Stimulated activated CD8-positive, alpha-beta memory T cell treated with anti-CD3 and anti-CD28 coated beads, Interleukin-7, amount 100 ng/mL, for 48 hours (primary cell): ENCODE measurements around the gene PTH2R.
"Not testable (repeated sequence)": the region's sequence is repeated elsewhere in the genome, so short reads cannot be mapped to it uniquely, and the experiment has no call there.

ENCODE experiments used
- DNase-seq, 2 donors: peaks; one replicate each; pipeline ENCODE4 v3.0.0-alpha.2; 2020; ENCODE audit warnings: low read depth in 1 of 2; ENCODE audit errors: extremely low read depth in 1 of 2

Gene PTH2R

DNA sequence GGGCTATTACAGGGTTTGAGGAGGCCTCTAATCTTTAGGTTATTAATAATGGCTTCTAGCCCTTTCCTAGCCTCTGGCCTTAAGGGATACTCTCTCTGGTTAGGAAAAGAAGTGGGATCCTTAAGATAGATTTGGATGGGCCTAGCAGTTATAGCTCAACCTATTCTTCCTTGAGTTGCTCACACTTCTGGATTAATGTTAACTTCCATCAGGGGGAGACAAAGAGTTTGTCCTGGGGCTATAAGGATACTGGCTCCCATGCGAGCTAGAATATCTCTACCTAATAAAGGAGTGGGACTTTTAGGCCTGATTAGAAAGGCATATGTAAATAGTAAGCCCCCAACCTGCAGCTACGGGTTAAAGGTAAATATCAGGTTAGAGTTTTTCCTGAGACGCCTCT, 14.3 kb upstream of the PTH2R start:
- DNase-seq = no peak

DNA sequence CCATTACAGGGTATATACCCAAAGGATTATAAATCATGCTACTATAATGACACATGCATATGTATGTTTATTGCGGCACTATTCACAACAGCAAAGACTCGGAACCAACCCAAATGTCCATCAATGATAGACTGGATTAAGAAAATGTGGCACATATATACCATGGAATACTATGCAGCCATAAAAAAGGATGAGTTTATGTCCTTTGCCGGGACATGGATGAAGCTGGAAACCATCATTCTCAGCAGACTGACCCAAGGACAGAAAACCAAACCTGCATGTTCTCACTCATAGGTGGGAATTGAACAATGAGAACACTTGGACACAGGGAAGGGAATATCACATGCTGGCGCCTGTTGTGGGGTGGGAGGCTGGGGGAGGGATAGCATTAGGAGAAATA, 9.8 kb upstream of the PTH2R start:
- not testable (repeated sequence) for DNase-seq

GRCh38 chr2:208399201-208399600, 7.4 kb upstream of the PTH2R start:
- no peak for DNase-seq

DNA sequence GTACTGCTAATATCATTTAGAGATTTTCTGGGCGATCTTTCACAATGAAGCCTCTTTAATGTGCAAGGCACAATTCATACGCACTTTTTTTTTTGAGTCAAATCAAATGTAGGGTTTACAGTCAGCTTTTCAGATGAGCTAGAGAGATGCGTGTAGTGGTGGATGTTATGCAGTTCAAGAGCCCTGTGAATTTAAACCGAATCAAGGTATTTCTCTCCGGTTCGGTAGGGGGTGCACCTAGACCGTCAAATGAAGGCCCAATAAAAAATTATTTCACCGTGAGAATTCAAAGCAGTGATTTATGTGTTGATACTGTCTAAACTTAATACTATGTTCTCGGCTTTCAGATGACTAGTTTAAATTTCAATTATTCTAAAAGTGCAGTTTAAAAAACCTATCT, 1.1 kb downstream of the PTH2R start:
- no peak for DNase-seq

DNA sequence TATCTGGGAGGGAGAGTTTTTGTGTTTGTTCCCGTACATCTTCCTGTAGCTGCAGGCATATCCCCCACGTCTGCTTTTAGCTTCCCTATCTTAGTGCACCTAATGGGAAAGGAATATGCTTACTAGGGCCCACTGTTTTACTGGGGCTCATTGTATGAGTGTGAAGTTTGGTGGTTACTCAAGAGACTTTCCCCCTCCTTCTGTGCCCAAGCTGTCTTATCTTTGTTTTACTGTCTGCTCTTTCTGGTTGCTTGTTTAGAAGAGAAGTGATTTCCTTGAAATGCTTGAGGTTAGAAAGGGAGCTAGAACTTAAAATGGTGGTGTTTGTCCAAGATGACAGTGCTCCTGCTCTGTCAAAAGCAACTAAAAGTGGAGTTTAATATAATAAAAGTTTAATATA, 7.3 kb downstream of the PTH2R start:
- DNase-seq = no peak

DNA sequence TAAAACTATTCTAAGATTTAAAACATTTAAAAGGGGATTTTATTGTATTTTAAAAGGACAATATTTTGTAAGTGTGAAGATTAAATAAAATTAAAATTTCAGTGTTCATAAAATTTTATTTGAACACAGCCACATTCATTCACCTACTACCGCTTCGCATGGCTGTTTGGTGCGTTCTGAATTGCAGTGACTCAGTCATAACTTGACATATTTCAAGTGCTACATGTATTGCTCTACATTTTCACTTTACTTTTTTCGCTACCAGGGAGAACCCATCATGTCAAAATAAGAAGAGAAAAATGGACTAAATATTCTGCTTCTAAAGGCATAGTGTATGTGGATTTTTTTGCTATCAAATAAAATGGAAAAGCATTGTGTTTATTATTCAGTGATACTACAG, 8.7 kb downstream of the PTH2R start:
- DNase-seq = no peak

GRCh38 chr2:208415897-208416296, 9.3 kb downstream of the PTH2R start:
- DNase-seq = no peak

DNA sequence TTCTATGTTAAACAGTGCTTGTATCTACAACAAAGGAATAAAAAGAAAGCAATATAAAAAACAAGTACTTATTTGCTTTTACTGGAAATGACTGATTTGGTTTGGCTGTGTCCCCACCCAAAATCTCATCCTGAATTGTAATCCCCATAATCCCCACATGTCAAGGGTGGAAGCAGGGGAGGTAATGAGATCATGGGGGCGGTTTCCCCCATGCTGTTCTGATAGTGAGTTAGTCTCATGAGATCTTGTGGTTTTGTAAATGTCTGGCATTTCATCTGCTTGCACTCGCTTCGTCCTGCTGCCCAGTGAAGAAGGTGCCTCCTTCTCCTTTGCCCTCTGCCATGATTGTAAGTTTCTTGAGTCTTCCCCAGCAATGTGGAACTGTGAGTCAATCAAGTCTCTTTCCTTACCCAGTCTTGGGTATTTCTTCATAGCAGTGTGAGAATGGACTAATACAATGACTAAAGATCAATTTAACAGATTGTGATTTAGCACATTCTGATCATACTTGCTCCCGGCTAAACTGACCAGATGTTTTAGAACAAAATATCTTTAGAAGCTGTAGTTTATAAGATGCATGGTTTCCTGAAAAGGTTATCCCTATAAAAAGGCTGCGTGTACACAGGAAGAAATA, 19.9 kb downstream of the PTH2R start:
- DNase-seq = no peak

- DNase-seq = no peak
These were observed 31.2 kb downstream of the PTH2R start for GRCh38 chr2:208437755-208438154.

- DNase-seq = no peak
These were observed 34.1 kb downstream of the PTH2R start for GRCh38 chr2:208440716-208441115.

DNA sequence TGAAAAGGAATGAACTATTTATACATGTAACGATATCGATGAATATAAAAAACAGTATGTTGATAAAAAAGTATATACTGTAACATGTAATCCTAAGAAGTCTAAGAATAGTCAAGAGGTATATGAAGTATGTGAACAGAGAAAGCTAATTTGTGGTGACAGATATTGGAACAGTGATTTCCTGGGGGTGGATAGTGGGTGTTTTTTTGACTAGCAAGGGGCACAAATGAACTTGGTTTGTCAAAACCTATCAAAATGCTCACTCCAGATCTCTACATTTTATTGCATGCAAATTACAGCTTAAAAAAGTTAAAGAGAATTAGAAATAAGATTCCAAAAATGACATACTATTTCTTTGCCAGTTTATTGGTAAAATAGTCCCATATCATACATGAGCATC, 35.4 kb downstream of the PTH2R start:
- no peak for DNase-seq

- not testable (repeated sequence) for DNase-seq
These were observed 40.9 kb downstream of the PTH2R start for GRCh38 chr2:208447447-208447846.

- DNase-seq = no peak
These were observed 44.5 kb downstream of the PTH2R start for GRCh38 chr2:208451061-208451460.

- DNase-seq = no peak
These were observed 48.3 kb downstream of the PTH2R start for GRCh38 chr2:208454861-208455260.

DNA sequence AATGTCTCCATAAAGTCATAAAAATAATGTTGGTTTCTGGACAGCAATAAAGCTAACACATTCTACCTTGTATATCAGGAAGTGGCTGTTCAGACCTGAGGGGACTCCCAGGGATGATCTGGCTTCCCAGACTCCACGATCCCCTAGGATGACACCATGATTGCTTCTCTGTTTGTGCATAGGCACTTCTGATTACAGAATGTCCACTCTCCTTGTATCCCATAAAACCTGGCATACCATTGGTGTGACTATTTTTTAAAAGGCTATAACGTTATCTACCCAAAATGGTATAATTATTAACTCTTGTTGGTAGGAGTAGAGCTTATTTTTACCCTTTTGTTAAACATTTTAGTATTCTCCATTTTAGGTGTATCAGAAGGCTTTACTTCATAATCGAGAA, 57.1 kb downstream of the PTH2R start:
- DNase-seq = no peak

DNA sequence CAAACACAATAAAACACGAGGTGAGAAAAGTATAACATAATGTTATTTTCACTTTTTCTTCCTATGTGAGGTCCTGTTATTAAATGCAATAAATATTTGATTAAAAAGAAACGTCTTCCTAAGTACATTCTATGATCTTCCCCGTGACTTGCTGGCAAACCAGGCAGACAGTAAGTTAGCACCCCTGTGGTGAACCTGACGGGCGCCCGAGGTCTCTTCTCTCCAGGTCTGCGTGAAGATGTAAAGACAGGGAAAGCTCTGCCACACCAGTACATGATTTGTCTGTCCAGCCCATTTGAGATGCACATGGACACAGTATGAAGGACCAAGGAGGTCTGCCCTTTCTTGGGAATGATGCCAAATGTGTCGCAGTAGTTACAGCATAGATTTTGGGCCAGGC, 57.6 kb downstream of the PTH2R start:
- no peak for DNase-seq

- DNase-seq = no peak
These were observed 59.7 kb downstream of the PTH2R start for GRCh38 chr2:208466151-208466919.

- DNase-seq = no peak
These were observed 60.3 kb downstream of the PTH2R start for GRCh38 chr2:208466920-208467298.

DNA sequence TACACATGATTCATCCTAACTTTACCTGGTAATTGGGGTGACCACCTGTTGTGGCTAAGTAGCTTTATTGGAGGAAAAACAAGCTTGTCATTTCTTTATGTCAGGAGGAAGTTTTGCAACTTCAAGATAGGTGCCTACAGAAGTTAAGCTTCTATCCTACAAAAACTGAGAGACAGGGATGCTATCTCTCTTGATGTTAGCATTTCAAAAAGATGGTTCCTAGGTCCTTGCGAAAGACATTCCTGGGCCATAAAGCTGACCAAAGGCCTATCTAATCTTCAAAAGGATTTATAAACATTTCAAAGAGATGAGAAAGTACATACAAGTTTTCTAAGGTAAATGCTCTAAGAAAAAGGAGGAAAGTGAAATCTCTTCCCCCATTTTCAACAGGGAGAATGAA, 61.0 kb downstream of the PTH2R start:
- no peak for DNase-seq

DNA sequence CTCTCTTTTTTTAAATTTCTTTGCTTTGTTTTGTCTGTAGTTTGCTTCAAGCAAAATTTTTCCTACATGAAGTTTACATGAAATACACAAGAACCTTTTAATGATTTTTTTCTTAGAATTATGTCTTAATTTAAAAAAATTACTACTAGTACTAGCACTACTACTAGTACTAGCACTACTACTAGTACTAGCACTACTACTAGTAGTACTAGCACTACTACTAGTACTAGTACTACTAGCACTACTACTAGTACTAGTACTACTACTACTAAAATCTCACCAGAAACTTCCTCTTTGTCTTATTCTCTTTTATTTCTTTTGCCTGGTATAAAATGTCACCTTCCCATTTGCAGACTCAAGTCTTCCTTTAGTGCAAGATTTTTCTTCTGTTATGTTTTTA, 71.1 kb downstream of the PTH2R start:
- DNase-seq = no peak

- no peak for DNase-seq
These were observed 72.8 kb downstream of the PTH2R start for GRCh38 chr2:208479342-208479741.

DNA sequence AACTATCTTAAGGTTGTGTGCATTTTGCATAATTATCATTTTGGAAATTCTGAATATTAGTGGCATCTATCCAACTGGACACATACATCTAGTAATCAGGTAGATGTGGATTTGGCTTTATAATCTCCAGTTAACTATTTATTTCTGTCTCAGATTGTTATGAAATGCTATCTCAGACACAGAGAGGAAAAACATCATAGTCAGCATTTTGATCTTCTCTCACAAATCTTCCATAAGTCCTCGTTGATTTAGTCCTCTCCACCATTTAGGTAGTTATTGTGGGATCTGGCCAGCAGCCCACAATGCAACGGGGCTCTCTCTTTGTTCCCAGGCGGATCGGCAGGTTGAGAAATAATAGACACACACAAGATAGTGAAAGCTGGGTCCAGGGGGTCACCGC, 75.4 kb downstream of the PTH2R start:
- not testable (repeated sequence) for DNase-seq
